Colonic mucosa (tissue), 4 donors: ENCODE results near the gene EXD3. TPM values are rescaled to one million over a fixed set of nuclear protein-coding genes. Genes with fewer than 3 reads are reported as not detected.

Experiments
- DNase-seq: peaks from one replicate; pipeline ENCODE4 v3.0.0-alpha.2; 2020
- H3K27ac ChIP-seq: fragments of 200-600 bp; one replicate; pipeline ENCODE4 v1.8.0; 2021
- H3K27me3 ChIP-seq: fragments of 200-600 bp; one replicate; pipeline ENCODE4 v1.8.0; 2021
- H3K36me3 ChIP-seq: fragments of 200-600 bp; one replicate; pipeline ENCODE4 v1.8.0; 2021
- H3K4me1 ChIP-seq: fragments of 200-600 bp; one replicate; pipeline ENCODE4 v1.8.0; 2021; ENCODE audit warnings: mild to moderate bottlenecking
- H3K4me3 ChIP-seq: fragments of 200-600 bp; one replicate; pipeline ENCODE4 v1.8.0; 2021
- H3K9ac ChIP-seq, 2 donors: one replicate each; pipeline ENCODE4 v1.7.0; 2013; ENCODE audit warnings: control low read depth in 2 of 2, low read depth in 2 of 2, low read length in 2 of 2
- H3K9me3 ChIP-seq: fragments of 200-600 bp; one replicate; pipeline ENCODE4 v1.8.0; 2021
- CTCF ChIP-seq: fragments of 200-600 bp; IDR thresholded peaks from one replicate; pipeline ENCODE4 v1.8.0; 2022; ENCODE audit warnings: antibody characterized with exemption, mild to moderate bottlenecking
- intact Hi-C: fragments of 100-400 bp; cut with DNase I; formaldehyde crosslinking; loops from one replicate; pipeline ENCODE4 v1.14.1; 2022
- total RNA-seq, 2 donors: library from RNA; stranded (reverse); fragmentation: NEBNext Ultra II Directional in 1 of 2; extraction: Animal tissue kit (Norgen Biotek cat#: 25700) in 1 of 2; gene quantifications; one replicate each; pipeline ENCODE4 v1.2.1, GENCODE V29; 2021
- donor health status: healthy.
- donor health status: DM: no; HTN: no; CAD: no.
- donor health status: DM: no; HTN: no; CAD: no.

Gene EXD3
- total RNA-seq, 2 donors from 2014 or later: 34.9 to 36.4 TPM

- no peaks in the 10 kb centered on the region for H3K27me3 ChIP-seq
- no peak for DNase-seq
- TF ChIP-seq CTCF: no peak
- no peak overlapping the region for H3K9ac ChIP-seq
- H3K4me1 ChIP-seq: peaks cover 16% of the 10 kb centered on the region
- no peak overlapping the region for H3K27ac ChIP-seq
- H3K4me3 ChIP-seq: no peak overlapping the region
- no peaks in the 10 kb centered on the region for H3K9me3 ChIP-seq
- intact Hi-C loops: no loop called here
- no peaks in the 10 kb centered on the region for H3K36me3 ChIP-seq
Observed at GRCh38 chr9:137432687-137433348, 9.9 kb upstream of the EXD3 start.

GRCh38 chr9:137431416-137431931 is 8.5 kb upstream of the EXD3 start:
- Histone ChIP-seq H3K4me1 (peaks cover 4% of the 10 kb centered on the region), H3K9ac (no peak overlapping the region), H3K27ac (no peak overlapping the region), H3K4me3 (no peak overlapping the region), H3K27me3 (no peaks in the 10 kb centered on the region), H3K9me3 (no peaks in the 10 kb centered on the region), H3K36me3 (no peaks in the 10 kb centered on the region)
- intact Hi-C loops: no loop called here
- no peak for TF ChIP-seq CTCF
- DNase-seq: no peak

- no peak for DNase-seq
- no peak overlapping the region for H3K27ac ChIP-seq
- H3K36me3 ChIP-seq: no peaks in the 10 kb centered on the region
- H3K4me3 ChIP-seq: no peak overlapping the region
- intact Hi-C loops: no loop called here
- no peak overlapping the region for H3K9ac ChIP-seq
- no peak for TF ChIP-seq CTCF
- H3K27me3 ChIP-seq: no peaks in the 10 kb centered on the region
- H3K4me1 ChIP-seq: peaks cover 4% of the 10 kb centered on the region
- H3K9me3 ChIP-seq: no peaks in the 10 kb centered on the region
Observed at GRCh38 chr9:137430723-137431415, 7.9 kb upstream of the EXD3 start.

- H3K4me3 ChIP-seq: no peak overlapping the region
- no peak for TF ChIP-seq CTCF
- H3K27me3 ChIP-seq: no peaks in the 10 kb centered on the region
- peak overlapping the region in 1 of 2 donors; percentile 2 for H3K9ac ChIP-seq
- H3K36me3 ChIP-seq: no peaks in the 10 kb centered on the region
- no peaks in the 10 kb centered on the region for H3K4me1 ChIP-seq
- DNase-seq: peak; percentile 68
- H3K27ac ChIP-seq: no peak overlapping the region
- intact Hi-C loops: no loop called here
- no peaks in the 10 kb centered on the region for H3K9me3 ChIP-seq
Observed at GRCh38 chr9:137429974-137430722, 7.2 kb upstream of the EXD3 start.

- H3K9me3 ChIP-seq: no peaks in the 10 kb centered on the region
- H3K36me3 ChIP-seq: no peaks in the 10 kb centered on the region
- no peaks in the 10 kb centered on the region for H3K27me3 ChIP-seq
- H3K4me3 ChIP-seq: no peak overlapping the region
- intact Hi-C loops: no loop called here
- DNase-seq: no peak
- no peak for TF ChIP-seq CTCF
- no peak overlapping the region for H3K27ac ChIP-seq
- no peaks in the 10 kb centered on the region for H3K4me1 ChIP-seq
- H3K9ac ChIP-seq: no peak overlapping the region
Observed at GRCh38 chr9:137429546-137429890, 6.6 kb upstream of the EXD3 start.
